Upper lobe of right lung (tissue), 1 donor: Measurements from ENCODE around the gene CSGALNACT2. TPM values are rescaled to one million over a fixed set of nuclear protein-coding genes. Genes with fewer than 3 reads are reported as not detected.

Source experiments
- ATAC-seq: fragments of 200-7000 bp; cut with Tn5 transposase; one replicate; pipeline ENCODE4 v1.9.1; 2020; ENCODE audit warnings: mild to moderate bottlenecking, moderate library complexity
- DNase-seq: peaks from one replicate; pipeline ENCODE4 v3.0.0-alpha.2; 2020
- H3K27ac ChIP-seq: fragments of 200-600 bp; one replicate; pipeline ENCODE4 v1.8.0; 2022
- H3K27me3 ChIP-seq: fragments of 200-600 bp; one replicate; pipeline ENCODE4 v1.8.0; 2022; ENCODE audit warnings: mild to moderate bottlenecking
- H3K36me3 ChIP-seq: fragments of 200-600 bp; one replicate; pipeline ENCODE4 v1.8.0; 2022
- H3K4me1 ChIP-seq: fragments of 200-600 bp; one replicate; pipeline ENCODE4 v1.8.0; 2022
- H3K4me3 ChIP-seq: fragments of 200-600 bp; one replicate; pipeline ENCODE4 v1.8.0; 2022; ENCODE audit warnings: mild to moderate bottlenecking
- H3K9me3 ChIP-seq: fragments of 200-600 bp; one replicate; pipeline ENCODE4 v1.8.0; 2022
- CTCF ChIP-seq: fragments of 200-600 bp; IDR thresholded peaks from one replicate; pipeline ENCODE4 v1.8.0; 2022; ENCODE audit warnings: antibody characterized with exemption
- intact Hi-C: fragments of 100-400 bp; cut with DNase I; formaldehyde crosslinking; loops from one replicate; pipeline ENCODE4 v1.11.0; 2022
- total RNA-seq: library from RNA; stranded (reverse); fragmentation: NEBNext Ultra II Directional; extraction: Animal tissue kit (Norgen Biotek cat#: 25700); gene quantifications from one replicate; pipeline ENCODE4 v1.2.1, GENCODE V29; 2021
- donor health status: DM: no; HTN: yes; CAD: no; lungs with severe emphysema.

CSGALNACT2 gene
- total RNA-seq, 1 donor from 2014 or later = 40.8 TPM

- DNase-seq (peak; percentile 80), ATAC-seq (peak; percentile 70)
- Histone ChIP-seq H3K4me1 (peaks cover 6% of the 10 kb centered on the region), H3K36me3 (no peaks in the 10 kb centered on the region), H3K27me3 (no peaks in the 10 kb centered on the region), H3K27ac (no peak overlapping the region), H3K4me3 (peak overlapping the region; percentile 52), H3K9me3 (no peaks in the 10 kb centered on the region)
- intact Hi-C loops = no loop called here
- no peak for TF ChIP-seq CTCF
Observed at GRCh38 chr10:43202657-43203447, 64.6 kb downstream of the CSGALNACT2 start.

GRCh38 chr10:43203448-43204041 lies 65.3 kb downstream of the CSGALNACT2 start:
- Histone ChIP-seq H3K27ac (no peak overlapping the region), H3K4me1 (peaks cover 6% of the 10 kb centered on the region), H3K9me3 (no peaks in the 10 kb centered on the region), H3K4me3 (peak overlapping the region; percentile 26), H3K36me3 (no peaks in the 10 kb centered on the region), H3K27me3 (no peaks in the 10 kb centered on the region)
- no peak for TF ChIP-seq CTCF
- DNase-seq (peak; percentile 76), ATAC-seq (peak; percentile 65)
- intact Hi-C loops = no loop called here

GRCh38 chr10:43204042-43204942 lies 66.0 kb downstream of the CSGALNACT2 start:
- H3K27me3 ChIP-seq = no peaks in the 10 kb centered on the region
- intact Hi-C loops = no loop called here
- H3K27ac ChIP-seq = no peak overlapping the region
- DNase-seq (peak; percentile 51), ATAC-seq (no peak)
- no peak for TF ChIP-seq CTCF
- H3K4me3 ChIP-seq = no peak overlapping the region
- H3K36me3 ChIP-seq = no peaks in the 10 kb centered on the region
- H3K9me3 ChIP-seq = no peaks in the 10 kb centered on the region
- peaks cover 6% of the 10 kb centered on the region for H3K4me1 ChIP-seq

- no peaks in the 10 kb centered on the region for H3K9me3 ChIP-seq
- H3K27ac ChIP-seq = no peak overlapping the region
- intact Hi-C loops = no loop called here
- no peaks in the 10 kb centered on the region for H3K36me3 ChIP-seq
- TF ChIP-seq CTCF = peak; percentile 64
- H3K4me3 ChIP-seq = no peak overlapping the region
- no peaks in the 10 kb centered on the region for H3K27me3 ChIP-seq
- peaks cover 6% of the 10 kb centered on the region for H3K4me1 ChIP-seq
- DNase-seq (peak; percentile 78), ATAC-seq (peak; percentile 59)
Observed at GRCh38 chr10:43204943-43205671, 66.9 kb downstream of the CSGALNACT2 start.

GRCh38 chr10:43205681-43206390 lies 67.6 kb downstream of the CSGALNACT2 start:
- Histone ChIP-seq H3K9me3 (no peaks in the 10 kb centered on the region), H3K4me3 (no peak overlapping the region), H3K4me1 (peaks cover 6% of the 10 kb centered on the region), H3K27me3 (no peaks in the 10 kb centered on the region), H3K36me3 (no peaks in the 10 kb centered on the region), H3K27ac (no peak overlapping the region)
- ATAC-seq = no peak
- peak; percentile 56 for DNase-seq
- intact Hi-C loops = no loop called here
- TF ChIP-seq CTCF = no peak
